H1 (cell line): Measurements from ENCODE around the gene HOXA13. TPM values are rescaled to one million over a fixed set of nuclear protein-coding genes. Genes with fewer than 3 reads are reported as not detected.

Source experiments
- CHD1 ChIP-seq: IDR thresholded peaks from 2 replicates; pipeline ENCODE4 v1.6.1; 2012; ENCODE audit warnings: low read depth, low read length, improper control_type of control experiment
- CREB1 ChIP-seq: IDR thresholded peaks from 2 replicates; pipeline ENCODE4 v1.6.1; 2012; ENCODE audit warnings: inconsistent platforms
- GABPA ChIP-seq: IDR thresholded peaks from 2 replicates; pipeline ENCODE4 v1.6.1; 2011; ENCODE audit warnings: mild to moderate bottlenecking, low read length, moderate library complexity, borderline replicate concordance; ENCODE audit not compliant: insufficient read depth
- HDAC2 ChIP-seq, 2 experiments: fragments of 300-600 bp in 1 of 2; sonication (generic) in 1 of 2; IDR thresholded peaks; 2 replicates each; pipeline ENCODE4 v1.6.1; 2011 to 2012; ENCODE audit warnings: low read depth in 2 of 2, low read length in 2 of 2, mild to moderate bottlenecking in 2 of 2, moderate library complexity in 2 of 2, borderline replicate concordance in 1 of 2, inconsistent platforms in 1 of 2
- KDM4A ChIP-seq: IDR thresholded peaks from one replicate; pipeline ENCODE4 v1.7.1; 2012; ENCODE audit warnings: low read depth, mild to moderate bottlenecking, moderate library complexity, low read length, inconsistent platforms; ENCODE audit not compliant: severe bottlenecking
- PHF8 ChIP-seq: fragments of 200-600 bp; sonication (generic); conservative IDR thresholded peaks from 2 replicates; pipeline ENCODE4 v1.7.1; 2012; ENCODE audit warnings: low read depth, mild to moderate bottlenecking, inconsistent platforms, low read length, moderate library complexity
- POU5F1 ChIP-seq: IDR thresholded peaks from 2 replicates; pipeline ENCODE4 v1.6.1; 2011; ENCODE audit warnings: low read depth, mild to moderate bottlenecking, low read length, moderate library complexity
- RBBP5 ChIP-seq: IDR thresholded peaks from 2 replicates; pipeline ENCODE4 v1.7.1; 2012; ENCODE audit warnings: low read depth, mild to moderate bottlenecking, inconsistent platforms, low read length, moderate library complexity, borderline replicate concordance
- RFX5 ChIP-seq: IDR thresholded peaks from 2 replicates; pipeline ENCODE4 v1.6.1; 2011; ENCODE audit warnings: low read depth, low read length, improper control_type of control experiment, borderline replicate concordance
- RNF2 ChIP-seq: fragments of 200-900, 300-1000 bp; sonication (generic); IDR thresholded peaks from 2 replicates; pipeline ENCODE4 v1.7.1; 2016; ENCODE audit warnings: borderline replicate concordance, low read depth, mild to moderate bottlenecking, antibody characterized with exemption, low read length; ENCODE audit not compliant: poor library complexity, severe bottlenecking; ENCODE audit errors: missing control alignments
- SIRT6 ChIP-seq: IDR thresholded peaks from one replicate; pipeline ENCODE4 v1.7.1; 2012; ENCODE audit warnings: low read length, inconsistent platforms
- SP4 ChIP-seq: IDR thresholded peaks from 2 replicates; pipeline ENCODE4 v1.6.1; 2012; ENCODE audit warnings: low read length, inconsistent platforms
- SRF ChIP-seq: IDR thresholded peaks from 2 replicates; pipeline ENCODE4 v1.6.1; 2011; ENCODE audit warnings: mild to moderate bottlenecking, low read depth, low read length, moderate library complexity
- SUZ12 ChIP-seq: fragments of 200-600 bp; sonication (generic); IDR thresholded peaks from 2 replicates; pipeline ENCODE4 v1.6.1; 2012; ENCODE audit warnings: mild to moderate bottlenecking, inconsistent platforms, low read length, moderate library complexity, mixed read lengths
- TAF1 ChIP-seq: IDR thresholded peaks from 2 replicates; pipeline ENCODE4 v1.6.1; 2011; ENCODE audit warnings: mild to moderate bottlenecking, low read depth, low read length
- ZNF274 ChIP-seq: IDR thresholded peaks from 2 replicates; pipeline ENCODE4 v1.7.0; 2012; ENCODE audit warnings: low read length, borderline replicate concordance; ENCODE audit errors: extremely low read depth
- polyA plus RNA-seq, 7 experiments: library from polyadenylated mRNA; depleted of rRNA in 3 of 7; stranded (reverse) in 5 of 7; unstranded in 2 of 7; fragments of >200 nt in 5 of 7; fragments of 200-250 nt in 2 of 7; gene quantifications; 1 replicate in 5 of 7; 2 replicates in 1 of 7; 4 replicates in 1 of 7; pipeline versions ENCODE4 v1.2.1 to v1.2.3, GENCODE V29; 2011 to 2013; ENCODE audit warnings: missing spikeins in 2 of 7, mixed read lengths in 2 of 7
- total RNA-seq: library from RNA; stranded (reverse); fragmentation: NEBNext Ultra II Directional; extraction: Animal tissue kit (Norgen Biotek cat#: 25700); gene quantifications from 2 replicates; pipeline ENCODE4 v1.2.1, GENCODE V29; 2021
- TF ChIP-seq, protein P1 (sequence below): IDR thresholded peaks from 2 replicates; pipeline ENCODE4 v1.6.1; 2012; ENCODE audit warnings: low read length, inconsistent platforms
- TF ChIP-seq, protein P2 (sequence below): IDR thresholded peaks from 2 replicates; pipeline ENCODE4 v1.6.1; 2012; ENCODE audit warnings: inconsistent platforms

The HOXA13 gene
- total and polyA plus RNA-seq, 2 of the 8 experiments (the other 6 are each of a cell fraction or from before 2014, with no cell fraction given), result not detected

DNA sequence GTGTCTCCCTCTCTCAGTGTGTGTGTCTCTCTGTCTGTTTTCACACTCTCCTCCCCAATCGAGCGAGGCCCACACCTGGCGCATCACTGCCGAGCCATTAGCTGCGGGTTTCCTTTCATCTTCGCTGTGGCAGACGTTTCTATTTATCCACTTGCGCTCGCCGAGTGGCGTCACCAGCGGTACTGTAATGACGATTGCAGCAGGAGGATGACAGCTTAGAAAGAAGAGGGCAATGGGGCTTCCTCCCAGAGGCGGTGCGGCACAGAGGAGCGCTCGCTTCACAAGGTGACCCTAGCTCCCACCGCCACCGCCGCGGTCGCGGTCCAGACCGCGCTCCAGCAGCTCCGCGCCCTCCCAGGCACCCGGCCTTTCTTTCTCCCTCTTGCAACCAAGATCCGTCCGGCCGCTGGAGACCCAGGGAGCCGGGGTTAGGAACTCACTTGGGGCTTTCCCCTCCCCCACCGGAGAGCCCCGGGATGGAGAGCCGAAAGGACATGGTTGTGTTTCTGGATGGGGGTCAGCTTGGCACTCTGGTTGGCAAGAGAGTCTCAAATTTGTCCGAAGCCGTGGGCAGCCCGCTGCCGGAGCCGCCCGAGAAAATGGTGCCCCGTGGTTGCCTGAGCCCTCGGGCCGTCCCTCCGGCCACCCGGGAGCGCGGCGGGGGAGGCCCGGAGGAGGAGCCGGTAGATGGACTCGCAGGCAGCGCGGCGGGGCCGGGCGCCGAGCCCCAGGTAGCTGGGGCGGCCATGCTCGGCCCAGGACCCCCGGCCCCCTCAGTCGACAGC lies 42.9 kb upstream of the HOXA13 start, which contains the start of gene EVX1 (continued):
- no peak for TF ChIP-seq RFX5
- TF ChIP-seq SUZ12, result peak; percentile 92
- no peak for TF ChIP-seq TAF1
- no peak for TF ChIP-seq CHD1
- no peak for TF ChIP-seq GABPA
- TF ChIP-seq KDM4A, result no peak
- TF ChIP-seq, protein P1, sequence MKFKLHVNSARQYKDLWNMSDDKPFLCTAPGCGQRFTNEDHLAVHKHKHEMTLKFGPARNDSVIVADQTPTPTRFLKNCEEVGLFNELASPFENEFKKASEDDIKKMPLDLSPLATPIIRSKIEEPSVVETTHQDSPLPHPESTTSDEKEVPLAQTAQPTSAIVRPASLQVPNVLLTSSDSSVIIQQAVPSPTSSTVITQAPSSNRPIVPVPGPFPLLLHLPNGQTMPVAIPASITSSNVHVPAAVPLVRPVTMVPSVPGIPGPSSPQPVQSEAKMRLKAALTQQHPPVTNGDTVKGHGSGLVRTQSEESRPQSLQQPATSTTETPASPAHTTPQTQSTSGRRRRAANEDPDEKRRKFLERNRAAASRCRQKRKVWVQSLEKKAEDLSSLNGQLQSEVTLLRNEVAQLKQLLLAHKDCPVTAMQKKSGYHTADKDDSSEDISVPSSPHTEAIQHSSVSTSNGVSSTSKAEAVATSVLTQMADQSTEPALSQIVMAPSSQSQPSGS, result no peak
- no peak for TF ChIP-seq POU5F1
- TF ChIP-seq SP4, result no peak
- TF ChIP-seq HDAC2 (IDR thresholded peaks at IDR 0.05; ENCODE audit: borderline replicate concordance in 1 of 2, low read depth in 2 of 2, low read length in 2 of 2), result no peak
- TF ChIP-seq RNF2, result peak; percentile 65
- TF ChIP-seq, protein P2, sequence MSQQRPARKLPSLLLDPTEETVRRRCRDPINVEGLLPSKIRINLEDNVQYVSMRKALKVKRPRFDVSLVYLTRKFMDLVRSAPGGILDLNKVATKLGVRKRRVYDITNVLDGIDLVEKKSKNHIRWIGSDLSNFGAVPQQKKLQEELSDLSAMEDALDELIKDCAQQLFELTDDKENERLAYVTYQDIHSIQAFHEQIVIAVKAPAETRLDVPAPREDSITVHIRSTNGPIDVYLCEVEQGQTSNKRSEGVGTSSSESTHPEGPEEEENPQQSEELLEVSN, result no peak
- TF ChIP-seq CREB1, result peak; percentile 86
- no peak for TF ChIP-seq SIRT6
- no peak for TF ChIP-seq PHF8
- TF ChIP-seq RBBP5, result 0 out of 2 replicates have a peak, but pooled peaks have one; percentile 17
- TF ChIP-seq SRF, result no peak
- TF ChIP-seq ZNF274, result no peak
- TF ChIP-seq, all 59 proteins: peak for 5
